HEK293T (cell line): ENCODE data around the gene SLN.

Experiments
- ARNT ChIP-seq: fragments of 450-650 bp; IDR thresholded peaks from 2 replicates; pipeline ENCODE4 v1.6.1; 2017; ENCODE audit warnings: mild to moderate bottlenecking
- FOXK2 ChIP-seq: fragments of 450-650 bp; IDR thresholded peaks from 2 replicates; pipeline ENCODE4 v1.6.1; 2016; ENCODE audit warnings: mild to moderate bottlenecking
- FOXM1 ChIP-seq: fragments of 450-650 bp; IDR thresholded peaks from 2 replicates; pipeline ENCODE4 v1.6.1; 2017; ENCODE audit warnings: mild to moderate bottlenecking, borderline replicate concordance
- PKNOX1 ChIP-seq: fragments of 450-650 bp; IDR thresholded peaks from 2 replicates; pipeline ENCODE4 v1.6.1; 2016

GRCh38 chr11:107676336-107677057, 35.4 kb downstream of the SLN start:
- TF ChIP-seq FOXM1: no peak
- TF ChIP-seq ARNT: no peak
- TF ChIP-seq PKNOX1: no peak
- no peak for TF ChIP-seq FOXK2
